ENCODE measurements around the gene IFT20. TPM values are rescaled to one million over a fixed set of nuclear protein-coding genes. Genes with fewer than 3 reads are reported as not detected.

IFT20 gene
- total RNA-seq, 2 experiments from 2014 or later, result 52.6 to 53.1 TPM

DNA sequence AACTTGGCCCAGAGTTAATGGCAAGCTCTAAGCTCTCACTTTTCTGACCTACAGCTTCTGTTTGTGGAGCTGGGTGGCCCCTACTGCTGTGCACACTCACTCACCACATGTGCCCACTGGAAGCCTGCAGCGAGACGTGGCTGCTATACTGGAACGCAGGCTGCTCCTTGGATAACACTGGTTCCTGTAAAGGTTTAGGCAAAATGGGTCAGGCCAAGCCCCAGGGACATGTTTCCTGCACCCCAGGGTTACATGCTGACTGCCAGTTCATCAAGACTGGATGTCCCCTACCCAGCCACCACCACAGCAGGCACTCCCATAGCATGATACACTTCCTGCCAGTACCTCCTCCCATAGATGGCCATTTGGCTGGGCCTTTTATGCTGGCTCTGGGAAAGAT is 13.7 kb upstream of the IFT20 start:
- Histone ChIP-seq H3K9me3 (ENCODE audit: control insufficient read depth in 1 of 2, insufficient read depth in 1 of 2, low read length in 2 of 2) (no peaks in the 10 kb centered on the region), H3K27ac (ENCODE audit: low read depth in 1 of 2, low read length in 2 of 2) (no peak overlapping the region), H3K4me1 (ENCODE audit: insufficient read depth, low read length) (no peaks in the 10 kb centered on the region), H3K36me3 (ENCODE audit: insufficient read depth, low read length) (peaks cover 93% of the 10 kb centered on the region), H3K27me3 (ENCODE audit: control insufficient read depth in 1 of 2, insufficient read depth in 2 of 2, low read length in 2 of 2) (no peaks in the 10 kb centered on the region), H3K4me3 (ENCODE audit: low read length) (no peak overlapping the region)
- Mint-ChIP-seq H3K4me3 (no peak overlapping the region), H3K4me1 (ENCODE audit: low read depth) (no peaks in the 10 kb centered on the region), H3K27ac (no peak overlapping the region), H3K27me3 (no peaks in the 10 kb centered on the region), H3K9me3 (no peaks in the 10 kb centered on the region), H3K36me3 (ENCODE audit: low read depth) (peaks cover 87% of the 10 kb centered on the region)
- no peak for ATAC-seq (ENCODE audit: poor library complexity)
- ChIA-PET POLR2A (interaction anchor here (0.7 to 1.9 kb wide), 2 partner anchors 8 to 10 kb away, joined by 4 to 12 read pairs; partner anchors contain the start of gene POLDIP2), CTCF (no interaction called here)
- no peak for DNase-seq
- intact Hi-C loops (cut with DNase I, micrococcal nuclease), result no loop called here
- TF ChIP-seq, protein P1, sequence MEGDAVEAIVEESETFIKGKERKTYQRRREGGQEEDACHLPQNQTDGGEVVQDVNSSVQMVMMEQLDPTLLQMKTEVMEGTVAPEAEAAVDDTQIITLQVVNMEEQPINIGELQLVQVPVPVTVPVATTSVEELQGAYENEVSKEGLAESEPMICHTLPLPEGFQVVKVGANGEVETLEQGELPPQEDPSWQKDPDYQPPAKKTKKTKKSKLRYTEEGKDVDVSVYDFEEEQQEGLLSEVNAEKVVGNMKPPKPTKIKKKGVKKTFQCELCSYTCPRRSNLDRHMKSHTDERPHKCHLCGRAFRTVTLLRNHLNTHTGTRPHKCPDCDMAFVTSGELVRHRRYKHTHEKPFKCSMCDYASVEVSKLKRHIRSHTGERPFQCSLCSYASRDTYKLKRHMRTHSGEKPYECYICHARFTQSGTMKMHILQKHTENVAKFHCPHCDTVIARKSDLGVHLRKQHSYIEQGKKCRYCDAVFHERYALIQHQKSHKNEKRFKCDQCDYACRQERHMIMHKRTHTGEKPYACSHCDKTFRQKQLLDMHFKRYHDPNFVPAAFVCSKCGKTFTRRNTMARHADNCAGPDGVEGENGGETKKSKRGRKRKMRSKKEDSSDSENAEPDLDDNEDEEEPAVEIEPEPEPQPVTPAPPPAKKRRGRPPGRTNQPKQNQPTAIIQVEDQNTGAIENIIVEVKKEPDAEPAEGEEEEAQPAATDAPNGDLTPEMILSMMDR (IDR thresholded peaks at IDR 0.05), result no peak

DNA sequence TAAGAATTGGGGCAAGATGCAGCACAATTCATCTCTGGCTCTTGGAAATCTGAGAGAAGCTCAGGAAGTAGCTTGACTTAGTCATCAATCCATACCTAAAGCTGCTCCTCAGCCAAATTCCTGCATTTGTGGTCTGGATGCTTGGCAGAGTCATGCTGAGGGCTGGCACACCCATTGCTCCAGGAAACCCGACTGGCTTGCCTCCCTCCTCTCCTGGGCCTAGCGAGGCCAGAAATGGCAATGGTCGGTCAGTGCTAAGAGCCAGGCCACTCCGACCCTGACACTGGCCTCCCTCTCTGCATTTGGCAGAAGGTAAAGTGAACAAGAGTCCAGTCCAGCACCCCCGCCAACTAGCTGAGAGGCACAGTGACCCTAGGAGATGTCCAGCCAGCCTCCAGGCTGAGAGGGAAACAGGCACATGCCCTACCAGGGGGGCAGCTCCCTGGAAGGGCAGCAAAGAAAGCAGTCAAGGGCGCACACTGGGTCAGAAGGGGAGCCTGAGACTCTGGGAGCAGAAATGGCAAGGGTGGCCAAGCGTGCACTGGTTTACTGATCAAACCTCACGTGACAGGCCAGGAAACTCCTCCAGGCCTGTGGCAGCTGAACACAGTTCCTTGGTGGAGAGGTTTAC is 12.1 kb upstream of the IFT20 start:
- no peak overlapping the region for H3K27ac Mint-ChIP-seq
- H3K9me3 Mint-ChIP-seq, result no peaks in the 10 kb centered on the region
- Histone ChIP-seq H3K9me3 (ENCODE audit: control insufficient read depth in 1 of 2, insufficient read depth in 1 of 2, low read length in 2 of 2) (no peaks in the 10 kb centered on the region), H3K27me3 (ENCODE audit: control insufficient read depth in 1 of 2, insufficient read depth in 2 of 2, low read length in 2 of 2) (no peaks in the 10 kb centered on the region), H3K4me1 (ENCODE audit: insufficient read depth, low read length) (no peaks in the 10 kb centered on the region), H3K36me3 (ENCODE audit: insufficient read depth, low read length) (peaks cover 90% of the 10 kb centered on the region), H3K27ac (ENCODE audit: low read depth in 1 of 2, low read length in 2 of 2) (no peak overlapping the region), H3K4me3 (ENCODE audit: low read length) (no peak overlapping the region)
- intact Hi-C loops (cut with DNase I, micrococcal nuclease), result no loop called here
- ATAC-seq (ENCODE audit: poor library complexity) (no peak), DNase-seq (no peak)
- ChIA-PET POLR2A (interaction anchor here (1.9 to 2.1 kb wide), 3 partner anchors 10 to 12 kb away, joined by 6 to 12 read pairs (median 8); partner anchors contain the start of genes IFT20, POLDIP2 and TNFAIP1), CTCF (no interaction called here)
- H3K4me3 Mint-ChIP-seq, result no peak overlapping the region
- H3K27me3 Mint-ChIP-seq, result no peaks in the 10 kb centered on the region
- no peaks in the 10 kb centered on the region for H3K4me1 Mint-ChIP-seq (ENCODE audit: low read depth)
- TF ChIP-seq, protein P1 (IDR thresholded peaks at IDR 0.05), result no peak
- peaks cover 85% of the 10 kb centered on the region for H3K36me3 Mint-ChIP-seq (ENCODE audit: low read depth)

DNA sequence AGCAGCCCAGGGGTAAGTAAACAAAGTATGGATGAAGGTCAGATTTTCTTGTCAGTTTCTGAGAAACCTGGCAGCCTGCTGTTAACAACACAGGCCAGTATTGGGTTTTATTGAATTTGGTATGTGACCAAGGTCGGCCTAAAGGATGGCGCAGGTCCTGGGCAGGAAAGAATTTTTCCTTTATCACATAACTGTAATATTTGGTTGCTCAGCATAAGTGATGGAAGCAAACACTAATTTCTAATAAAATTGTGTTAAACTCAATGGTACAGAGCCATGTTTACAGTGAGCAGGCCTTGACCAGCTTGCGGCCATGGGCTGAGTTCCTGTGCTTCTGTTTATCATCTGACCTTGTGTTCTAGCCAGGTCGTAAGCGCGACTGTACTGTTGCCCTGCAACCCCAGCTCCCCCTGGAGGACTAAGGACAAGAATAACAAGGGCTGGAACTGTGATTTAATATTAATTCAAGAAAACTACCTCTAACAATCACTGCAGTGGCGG is 11.5 kb upstream of the IFT20 start:
- H3K36me3 ChIP-seq (ENCODE audit: insufficient read depth, low read length), result peaks cover 91% of the 10 kb centered on the region
- no peaks in the 10 kb centered on the region for H3K27me3 ChIP-seq (ENCODE audit: control insufficient read depth in 1 of 2, insufficient read depth in 2 of 2, low read length in 2 of 2)
- Mint-ChIP-seq H3K36me3 (ENCODE audit: low read depth) (peaks cover 87% of the 10 kb centered on the region), H3K4me3 (no peak overlapping the region), H3K9me3 (no peaks in the 10 kb centered on the region), H3K27me3 (no peaks in the 10 kb centered on the region), H3K4me1 (ENCODE audit: low read depth) (no peaks in the 10 kb centered on the region), H3K27ac (peak overlapping the region; percentile 39)
- DNase-seq (no peak), ATAC-seq (ENCODE audit: poor library complexity) (no peak)
- H3K27ac ChIP-seq (ENCODE audit: low read depth in 1 of 2, low read length in 2 of 2), result no peak overlapping the region
- intact Hi-C loops (cut with DNase I, micrococcal nuclease), result no loop called here
- H3K9me3 ChIP-seq (ENCODE audit: control insufficient read depth in 1 of 2, insufficient read depth in 1 of 2, low read length in 2 of 2), result no peaks in the 10 kb centered on the region
- ChIA-PET POLR2A (interaction anchor here (1.9 to 2.1 kb wide), 2 partner anchors 10 to 11 kb away, joined by 6 to 8 read pairs; partner anchors contain the start of genes IFT20, POLDIP2 and TNFAIP1), CTCF (no interaction called here)
- no peak overlapping the region for H3K4me3 ChIP-seq (ENCODE audit: low read length)
- H3K4me1 ChIP-seq (ENCODE audit: insufficient read depth, low read length), result no peaks in the 10 kb centered on the region
- TF ChIP-seq, protein P1 (IDR thresholded peaks at IDR 0.05), result no peak
